Esophagus muscularis mucosa (tissue), 4 donors: ENCODE measurements around the gene EGR4. TPM values are rescaled to one million over a fixed set of nuclear protein-coding genes. Genes with fewer than 3 reads are reported as not detected.

ENCODE experiments used
- DNase-seq: peaks from one replicate; pipeline ENCODE4 v3.0.0-alpha.2; 2017; ENCODE audit errors: extremely low spot score
- H3K27ac ChIP-seq, 4 donors: fragments of 200-600 bp; sonication (generic); replicated peaks in 1 of 4; 1 replicate in 3 of 4; 2 replicates in 1 of 4; pipeline ENCODE4 v1.5.1; 2016 to 2019; ENCODE audit warnings: mild to moderate bottlenecking in 1 of 4
- H3K27me3 ChIP-seq, 4 donors: fragments of 200-600 bp; sonication (generic); one replicate each; pipeline versions ENCODE4 v1.5.1 to v1.6.0; 2016 to 2019
- H3K36me3 ChIP-seq, 4 donors: fragments of 200-600 bp; sonication (generic); one replicate each; pipeline ENCODE4 v1.5.1; 2016 to 2019
- H3K4me1 ChIP-seq, 4 donors: fragments of 200-600 bp; sonication (generic); one replicate each; pipeline ENCODE4 v1.5.1; 2016 to 2019
- H3K4me3 ChIP-seq, 4 donors: fragments of 200-600 bp; sonication (generic); 1 replicate in 2 of 4; 2 replicates in 2 of 4; pipeline ENCODE4 v1.5.1; 2016 to 2019; ENCODE audit warnings: mild to moderate bottlenecking in 4 of 4, moderate library complexity in 1 of 4
- H3K9me3 ChIP-seq, 4 donors: fragments of 200-600 bp; sonication (generic); 1 replicate in 3 of 4; 2 replicates in 1 of 4; pipeline ENCODE4 v1.5.1; 2016 to 2019
- EP300 ChIP-seq: sonication (generic); formaldehyde crosslinking; IDR thresholded peaks from one replicate; pipeline ENCODE4 v1.6.1; 2017; ENCODE audit warnings: antibody characterized with exemption
- POLR2A ChIP-seq: fragments of 450-650 bp; IDR thresholded peaks from one replicate; pipeline ENCODE4 v1.6.1; 2017; ENCODE audit warnings: antibody characterized with exemption, moderate library complexity, mild to moderate bottlenecking, low read depth
- POLR2AphosphoS5 ChIP-seq, 2 donors: sonication (generic); formaldehyde crosslinking; IDR thresholded peaks; one replicate each; pipeline ENCODE4 v1.6.1; 2017; ENCODE audit warnings: antibody characterized with exemption in 2 of 2
- WGBS: methylation state at CpG from one replicate; pipeline ENCODE4 v1.1.5; 2018; 5-methylcytosine and 5-hydroxymethylcytosine counted together
- intact Hi-C: fragments of 100-400 bp; cut with DNase I; formaldehyde crosslinking; loops from one replicate; pipeline ENCODE4 v1.15.1; 2023
- total RNA-seq, 4 donors: library from RNA; depleted of rRNA; stranded (reverse); fragments of >200 nt; gene quantifications; one replicate each; pipeline versions ENCODE4 v1.1.0 to v1.2.1, GENCODE V29; 2016
- TF ChIP-seq, protein P1 (sequence below), 3 experiments: fragments of 200-600 bp in 2 of 3; fragments of 450-650 bp in 1 of 3; sonication (generic) in 2 of 3; IDR thresholded peaks; one replicate each; pipeline ENCODE4 v1.5.1; 2017 to 2019; ENCODE audit warnings: antibody characterized with exemption in 3 of 3, mild to moderate bottlenecking in 2 of 3, moderate library complexity in 1 of 3

The EGR4 gene
- under 1 TPM in 1 of 4 donors, not detected in 3; 0.17 TPM for total RNA-seq

DNA sequence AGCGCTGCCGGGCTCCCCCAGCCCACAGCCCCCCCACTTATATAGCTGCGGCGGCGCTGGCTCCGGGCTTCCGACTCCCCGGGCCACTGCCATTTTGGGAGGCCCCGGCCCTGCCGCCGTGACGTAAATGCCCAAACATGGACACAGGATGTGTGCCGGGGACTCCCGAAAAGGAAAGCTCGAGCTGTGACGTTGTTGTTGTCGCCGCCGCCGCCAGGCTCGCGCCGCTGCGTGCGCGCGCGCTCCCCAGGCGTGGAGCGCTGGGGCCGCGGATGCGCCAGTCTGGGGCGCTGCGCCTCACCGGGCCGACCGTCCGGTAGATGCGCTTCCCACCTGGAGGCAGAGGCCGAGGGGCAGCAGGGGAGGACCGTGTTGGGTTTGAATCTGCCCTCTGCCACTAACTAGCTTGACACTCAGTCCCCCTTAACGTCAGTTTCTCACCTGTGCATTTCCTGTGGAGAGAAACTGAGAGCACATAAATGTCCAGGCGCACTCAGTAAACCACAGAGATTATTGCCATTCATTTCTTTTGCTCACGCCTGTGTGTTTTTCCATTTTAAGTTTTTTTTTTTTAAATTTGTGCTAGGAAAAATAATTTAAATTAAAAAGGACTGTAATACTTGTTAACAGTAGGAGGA lies at the start of gene EGR4:
TSS of gene EGR4 (minus strand) at position 15 of the 638 bp plus-strand sequence. CDS start 231 bp downstream, outside the sequence.
- 2% methylated on average over 28 of the region's 45 CpGs for WGBS
- peak within 1 kb of the TSS; percentile 48 to 56 (median 50) for H3K4me3 ChIP-seq
- no peaks in the 10 kb centered on the region for H3K9me3 ChIP-seq
- no peaks in the 10 kb centered on the region for H3K36me3 ChIP-seq
- peaks cover 17 to 32% (median 27%) of the 10 kb centered on the region in 4 donors for H3K4me1 ChIP-seq
- intact Hi-C loops = no loop called here
- H3K27me3 ChIP-seq = peaks cover 6 to 92% (median 54%) of the 10 kb centered on the region in 4 donors
- H3K27ac ChIP-seq = no peak within 1 kb of the TSS
- DNase-seq = no peak
- TF ChIP-seq POLR2A = no peak
- TF ChIP-seq EP300 = no peak
- TF ChIP-seq, protein P1, sequence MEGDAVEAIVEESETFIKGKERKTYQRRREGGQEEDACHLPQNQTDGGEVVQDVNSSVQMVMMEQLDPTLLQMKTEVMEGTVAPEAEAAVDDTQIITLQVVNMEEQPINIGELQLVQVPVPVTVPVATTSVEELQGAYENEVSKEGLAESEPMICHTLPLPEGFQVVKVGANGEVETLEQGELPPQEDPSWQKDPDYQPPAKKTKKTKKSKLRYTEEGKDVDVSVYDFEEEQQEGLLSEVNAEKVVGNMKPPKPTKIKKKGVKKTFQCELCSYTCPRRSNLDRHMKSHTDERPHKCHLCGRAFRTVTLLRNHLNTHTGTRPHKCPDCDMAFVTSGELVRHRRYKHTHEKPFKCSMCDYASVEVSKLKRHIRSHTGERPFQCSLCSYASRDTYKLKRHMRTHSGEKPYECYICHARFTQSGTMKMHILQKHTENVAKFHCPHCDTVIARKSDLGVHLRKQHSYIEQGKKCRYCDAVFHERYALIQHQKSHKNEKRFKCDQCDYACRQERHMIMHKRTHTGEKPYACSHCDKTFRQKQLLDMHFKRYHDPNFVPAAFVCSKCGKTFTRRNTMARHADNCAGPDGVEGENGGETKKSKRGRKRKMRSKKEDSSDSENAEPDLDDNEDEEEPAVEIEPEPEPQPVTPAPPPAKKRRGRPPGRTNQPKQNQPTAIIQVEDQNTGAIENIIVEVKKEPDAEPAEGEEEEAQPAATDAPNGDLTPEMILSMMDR (IDR thresholded peaks at IDR 0.05) = no peak
- no peak for TF ChIP-seq POLR2AphosphoS5 (IDR thresholded peaks at IDR 0.05)

- H3K9me3 ChIP-seq = no peaks in the 10 kb centered on the region
- intact Hi-C loops = no loop called here
- H3K36me3 ChIP-seq = no peaks in the 10 kb centered on the region
- 70% methylated on average over 3 of the region's 3 CpGs for WGBS
- TF ChIP-seq POLR2A = no peak
- TF ChIP-seq EP300 = no peak
- TF ChIP-seq, protein P1 (IDR thresholded peaks at IDR 0.05) = no peak
- TF ChIP-seq POLR2AphosphoS5 (IDR thresholded peaks at IDR 0.05) = no peak
- H3K4me3 ChIP-seq = no peak overlapping the region
- no peak for DNase-seq
- H3K27me3 ChIP-seq = no peaks in the 10 kb centered on the region
- H3K4me1 ChIP-seq = no peaks in the 10 kb centered on the region
- H3K27ac ChIP-seq = no peak overlapping the region
These were observed 47.7 kb upstream of the EGR4 start for GRCh38 chr2:73341039-73341438.

DNA sequence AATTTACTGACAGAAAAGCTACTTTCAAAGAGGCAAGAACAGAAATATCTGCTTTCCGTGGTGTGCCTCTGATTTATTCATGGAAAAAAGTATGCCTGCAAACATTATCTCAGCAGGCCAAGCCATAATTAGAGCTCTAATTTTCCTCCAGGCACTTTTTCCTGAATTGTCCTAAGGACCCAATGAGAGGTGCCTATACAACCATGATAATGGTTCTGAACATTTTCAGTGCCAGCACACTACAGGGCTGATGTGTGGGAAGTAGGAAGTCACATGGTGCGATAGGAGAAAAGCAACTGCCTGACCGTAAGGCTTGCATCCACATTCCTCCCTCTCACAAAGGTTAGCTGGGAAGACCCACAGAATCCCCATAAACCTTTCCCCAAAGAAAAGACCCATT lies 45.9 kb upstream of the EGR4 start:
- intact Hi-C loops = no loop called here
- Histone ChIP-seq H3K27me3 (no peaks in the 10 kb centered on the region), H3K4me3 (no peak overlapping the region), H3K4me1 (no peaks in the 10 kb centered on the region), H3K36me3 (no peaks in the 10 kb centered on the region), H3K27ac (no peak overlapping the region), H3K9me3 (peaks cover 0 to 12% (median 9%) of the 10 kb centered on the region in 4 donors)
- DNase-seq = no peak
- 53% methylated on average over 3 of the region's 3 CpGs for WGBS
- TF ChIP-seq EP300 = no peak
- no peak for TF ChIP-seq POLR2AphosphoS5 (IDR thresholded peaks at IDR 0.05)
- no peak for TF ChIP-seq POLR2A
- TF ChIP-seq, protein P1 (IDR thresholded peaks at IDR 0.05) = no peak

- peaks cover 0 to 17% (median 9%) of the 10 kb centered on the region in 4 donors for H3K9me3 ChIP-seq
- intact Hi-C loops = no loop called here
- no peak overlapping the region for H3K4me3 ChIP-seq
- H3K4me1 ChIP-seq = no peaks in the 10 kb centered on the region
- no peak for DNase-seq
- 24% methylated on average over 3 of the region's 3 CpGs for WGBS
- TF ChIP-seq, protein P1 (IDR thresholded peaks at IDR 0.05) = no peak
- no peak for TF ChIP-seq POLR2AphosphoS5 (IDR thresholded peaks at IDR 0.05)
- TF ChIP-seq EP300 = no peak
- TF ChIP-seq POLR2A = no peak
- no peaks in the 10 kb centered on the region for H3K36me3 ChIP-seq
- H3K27ac ChIP-seq = no peak overlapping the region
- H3K27me3 ChIP-seq = no peaks in the 10 kb centered on the region
These were observed 44.5 kb upstream of the EGR4 start for GRCh38 chr2:73337828-73338227.
